NCI-H2196 treated with DMSO at 0.1 percent for 48 hours (cell line): ENCODE results near the gene UGT1A7.
A peak's percentile ranks its signal among the peaks of the same experiment; 100 is the strongest.
"Not testable (repeated sequence)": the region's sequence is repeated elsewhere in the genome, so short reads cannot be mapped to it uniquely, and the experiment has no call there.

Experiments
- DNase-seq: peaks from one replicate; lab custom pipeline; 2025; ENCODE audit not compliant: unreplicated experiment; lab: John Stamatoyannopoulos, UW

The UGT1A7 gene

DNA sequence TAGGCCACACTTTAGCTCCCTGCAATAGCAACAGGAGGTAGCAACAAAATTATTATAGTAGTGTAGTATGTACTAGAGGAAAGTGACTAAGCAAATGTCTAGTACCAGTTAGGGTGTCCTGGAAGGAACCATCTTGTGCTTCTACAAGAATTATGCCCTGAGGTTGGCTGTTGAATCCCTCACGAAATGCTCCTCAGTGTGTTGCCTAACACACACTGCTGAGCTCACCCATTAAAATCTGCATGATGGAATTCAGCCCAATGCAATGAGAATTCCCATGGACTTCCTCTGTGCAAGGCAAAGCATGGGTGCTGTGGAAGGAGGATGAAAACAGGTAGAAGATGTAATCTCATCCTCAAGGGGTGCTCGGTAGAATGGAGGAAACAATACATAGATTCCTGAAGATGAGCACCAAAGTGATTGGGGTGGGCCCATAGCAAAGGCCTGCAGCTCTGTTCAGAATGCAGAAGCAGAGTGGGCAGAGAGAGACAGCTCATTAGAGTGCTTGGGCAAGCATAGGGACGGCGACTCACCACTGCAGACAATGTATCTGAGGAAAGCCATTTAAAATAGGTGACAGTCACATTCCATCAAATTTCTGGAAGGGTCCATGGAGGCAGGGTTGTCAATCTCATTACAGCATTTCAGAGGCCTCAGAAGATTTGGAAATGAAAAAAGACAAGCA, 1.2 kb upstream of the UGT1A7 start:
- DNase-seq = no peak

DNA sequence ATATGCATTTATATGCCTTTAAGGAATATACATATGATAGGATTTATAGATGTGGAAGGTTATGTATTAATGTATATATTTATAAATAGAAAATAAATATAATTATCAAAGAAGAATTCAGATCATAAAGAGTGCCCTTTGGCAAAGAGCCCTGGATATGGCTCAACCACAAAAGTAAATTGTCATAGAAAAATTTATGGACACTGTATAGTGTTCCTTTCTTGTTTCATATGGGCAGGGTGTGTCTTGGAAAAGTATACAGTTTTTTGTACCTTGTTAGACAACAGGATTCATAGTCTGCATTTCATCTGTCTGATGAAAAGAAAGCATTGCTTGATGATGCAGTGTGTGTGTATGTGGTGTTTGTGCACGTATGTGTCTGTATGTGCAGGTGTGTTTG, 2.9 kb downstream of the UGT1A7 start:
- DNase-seq = no peak

GRCh38 chr2:233686928-233687327, 5.2 kb downstream of the UGT1A7 start:
- no peak for DNase-seq

GRCh38 chr2:233688341-233688740, 6.6 kb downstream of the UGT1A7 start:
- DNase-seq = no peak

GRCh38 chr2:233689031-233689430, 7.3 kb downstream of the UGT1A7 start:
- DNase-seq = no peak

DNA sequence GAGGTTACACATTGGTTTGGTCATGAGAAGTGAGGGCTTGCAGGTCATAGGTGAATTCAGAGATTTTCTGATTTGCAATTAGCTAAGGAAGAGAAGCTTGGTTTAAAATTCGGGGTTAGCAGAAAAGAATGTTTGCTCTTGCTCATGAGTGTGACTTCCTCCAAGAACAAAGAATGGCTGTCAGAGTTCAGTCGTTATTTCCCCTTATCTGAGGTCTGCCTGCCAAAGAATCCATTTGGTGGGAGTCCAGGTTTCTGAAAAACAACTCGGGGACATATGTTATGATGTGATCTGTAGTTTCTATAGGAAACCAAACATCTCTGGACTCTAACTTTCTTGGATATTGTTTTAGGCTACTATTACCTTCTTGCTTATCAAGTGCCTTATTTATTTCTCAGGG, 7.8 kb downstream of the UGT1A7 start:
- no peak for DNase-seq

- DNase-seq = no peak
These were observed 8.7 kb downstream of the UGT1A7 start for GRCh38 chr2:233690444-233690843.

GRCh38 chr2:233691443-233692433, 10.0 kb downstream of the UGT1A7 start:
- DNase-seq = no peak

GRCh38 chr2:233692648-233693047, 10.9 kb downstream of the UGT1A7 start, which contains the start of gene UGT1A6:
UGT1A6 (plus strand) TSS chr2:233692890; CDS start chr2:233693005, 115 bp downstream.
- no peak for DNase-seq

DNA sequence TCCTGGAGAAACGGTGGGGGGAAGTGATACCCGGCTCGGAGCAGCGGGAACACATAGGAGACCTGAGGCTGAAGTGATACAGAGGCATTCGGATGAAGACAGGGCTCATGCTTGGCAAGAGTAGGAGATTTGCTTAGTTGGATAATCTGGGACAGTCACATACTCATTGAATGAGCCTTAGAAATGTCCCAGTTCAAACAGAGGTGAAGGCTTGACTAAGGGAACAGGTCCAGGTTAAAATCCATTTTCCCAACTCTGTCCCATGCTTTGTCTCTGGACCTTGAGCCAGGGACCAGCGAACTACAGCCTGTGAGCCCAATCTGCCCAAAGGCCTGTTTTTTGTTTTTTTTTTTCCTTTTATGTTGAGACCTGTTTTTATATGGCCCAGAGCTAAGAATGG, 12.3 kb downstream of the UGT1A7 start:
- no peak for DNase-seq

DNA sequence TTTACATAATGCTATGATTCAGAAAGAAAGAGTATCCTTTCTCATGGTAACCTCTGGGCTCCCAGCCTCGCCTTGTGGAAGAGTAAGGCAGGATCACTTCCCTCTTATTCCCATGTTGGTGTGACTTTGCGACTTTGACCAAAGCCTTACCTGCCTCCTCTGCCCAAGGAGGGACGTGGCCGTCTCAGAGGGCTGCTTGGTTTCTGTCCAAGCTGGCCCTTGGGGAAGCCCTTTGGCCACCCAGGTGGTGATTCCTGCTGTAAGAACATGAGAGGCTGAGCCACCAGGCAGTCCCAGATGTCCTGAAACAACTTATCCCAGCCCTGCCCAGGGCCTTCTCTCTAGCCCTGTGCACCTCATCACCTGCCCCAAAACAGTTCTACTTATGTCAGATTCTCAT, 17.0 kb downstream of the UGT1A7 start:
- DNase-seq = no peak

GRCh38 chr2:233699424-233700027, 17.8 kb downstream of the UGT1A7 start:
- DNase-seq = no peak

GRCh38 chr2:233700028-233700635, 18.4 kb downstream of the UGT1A7 start:
- peak; percentile 50 for DNase-seq

- not testable (repeated sequence) for DNase-seq
These were observed 19.1 kb downstream of the UGT1A7 start for GRCh38 chr2:233700842-233701241.

GRCh38 chr2:233702238-233702637, 20.5 kb downstream of the UGT1A7 start:
- DNase-seq = no peak

- no peak for DNase-seq
These were observed 24.3 kb downstream of the UGT1A7 start for GRCh38 chr2:233705911-233706506.

DNA sequence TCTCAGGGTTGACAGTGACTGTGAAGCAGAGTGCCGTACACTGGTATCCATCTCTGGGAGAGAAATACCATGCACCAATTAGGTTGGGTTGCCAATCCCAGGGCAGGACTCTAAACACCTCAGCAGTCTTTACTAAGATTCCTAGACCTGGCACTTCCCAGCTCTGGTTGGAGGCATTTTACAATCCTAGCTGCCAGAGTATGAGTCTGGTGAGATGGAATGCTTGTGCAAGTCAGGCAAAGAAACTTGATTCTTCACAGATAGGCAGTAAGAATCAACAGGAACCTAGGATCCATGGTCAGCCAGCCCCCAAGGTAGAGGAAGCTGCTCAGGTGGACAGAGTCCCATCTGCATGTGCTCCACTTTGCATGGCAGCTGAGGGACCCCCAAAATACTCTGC, 25.0 kb downstream of the UGT1A7 start:
- DNase-seq = no peak

DNA sequence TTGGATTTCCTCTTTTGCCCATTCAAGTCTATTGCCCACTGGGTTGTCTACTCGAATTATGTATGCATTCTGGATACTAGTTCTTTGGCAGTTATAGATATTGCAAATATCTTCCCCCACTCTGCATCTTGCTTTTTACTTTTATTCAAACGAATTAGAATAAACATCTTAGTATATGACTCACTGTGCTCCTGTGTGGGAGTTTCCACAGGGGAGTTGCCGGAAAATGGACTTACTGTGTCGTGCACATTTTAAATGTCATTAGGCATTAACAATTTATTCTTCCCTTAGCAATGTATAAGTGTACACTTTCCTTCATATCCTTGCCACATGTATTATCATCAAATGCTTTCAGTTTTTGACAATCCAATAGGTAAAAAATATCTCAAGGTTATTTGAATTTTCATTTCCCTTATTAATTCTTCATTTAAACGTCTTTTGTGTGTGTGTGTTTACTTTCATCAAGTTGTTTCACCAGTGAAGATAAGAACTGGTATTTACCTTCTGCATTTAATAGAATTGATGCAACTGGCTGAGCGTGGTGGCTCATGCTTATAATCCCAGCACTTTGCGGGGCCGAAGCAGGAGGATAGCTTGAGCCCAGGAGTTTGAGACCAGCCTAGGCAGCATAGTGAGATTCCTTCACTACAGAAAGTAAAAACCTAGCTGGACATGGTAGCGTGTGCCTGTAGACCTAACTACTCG, 26.4 kb downstream of the UGT1A7 start:
- DNase-seq = no peak

DNA sequence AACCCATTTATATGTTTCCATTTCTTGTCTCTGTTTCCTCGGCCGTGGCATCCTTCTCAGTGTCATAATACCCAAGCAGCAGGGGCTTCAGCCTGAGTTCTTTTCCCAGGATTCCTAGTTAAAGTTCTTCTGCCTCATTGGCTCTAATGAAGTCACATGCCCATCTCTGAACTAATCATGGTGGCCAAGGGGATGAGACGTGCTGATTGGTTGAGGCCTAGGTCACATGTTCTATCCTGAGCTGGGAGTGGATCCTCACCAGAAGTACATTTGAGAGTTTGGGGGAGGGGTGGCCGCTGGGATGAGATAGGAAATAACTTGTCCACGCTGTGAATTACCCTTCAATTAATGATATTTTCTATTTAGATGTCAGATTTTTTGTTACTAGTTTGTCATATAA, 27.2 kb downstream of the UGT1A7 start:
- no peak for DNase-seq

DNA sequence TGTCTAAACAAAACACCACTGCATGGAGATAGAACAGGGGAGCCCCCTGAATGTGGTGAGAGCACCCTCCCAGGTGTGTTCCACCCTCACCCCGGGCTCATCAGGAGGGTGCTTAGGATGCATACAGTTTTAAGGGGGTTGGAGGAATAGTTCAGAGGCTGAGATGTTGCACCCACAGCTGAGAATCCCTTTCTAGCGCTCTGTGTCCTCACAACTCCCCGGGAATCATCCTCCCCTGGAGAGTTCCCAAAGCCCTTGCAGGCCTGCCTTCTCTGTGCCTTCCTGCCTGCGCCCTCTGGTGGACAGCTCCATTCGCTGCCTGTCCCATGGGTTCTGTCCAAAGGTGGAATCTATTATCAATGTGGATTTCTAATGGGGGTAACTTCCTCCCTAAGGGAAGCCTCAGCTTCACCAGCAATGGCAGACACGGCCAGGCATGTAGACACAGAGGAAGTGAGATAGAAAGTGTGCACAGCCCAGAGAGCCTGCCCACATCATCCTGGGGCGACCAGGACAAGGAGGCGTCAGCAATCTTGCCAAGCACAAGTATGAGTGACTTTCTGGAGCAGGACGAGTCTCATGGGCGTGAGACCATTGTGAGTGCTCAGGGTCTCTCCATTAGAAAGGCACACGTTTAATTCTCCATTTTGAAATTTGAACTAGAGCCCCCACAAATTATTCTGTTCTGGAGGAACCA, 29.8 kb downstream of the UGT1A7 start:
- peak; percentile 39 for DNase-seq
